ENCODE data around the gene SCN1B. TPM values are rescaled to one million over a fixed set of nuclear protein-coding genes. Genes with fewer than 3 reads are reported as not detected.
A peak's percentile ranks its signal among the peaks of the same experiment; 100 is the strongest.

SCN1B gene
- total RNA-seq, 5 donors from 2014 or later (not counting 1 experiment from before 2014, with no cell fraction given) = 1.1 to 4.3 (median 3.7) TPM

DNA sequence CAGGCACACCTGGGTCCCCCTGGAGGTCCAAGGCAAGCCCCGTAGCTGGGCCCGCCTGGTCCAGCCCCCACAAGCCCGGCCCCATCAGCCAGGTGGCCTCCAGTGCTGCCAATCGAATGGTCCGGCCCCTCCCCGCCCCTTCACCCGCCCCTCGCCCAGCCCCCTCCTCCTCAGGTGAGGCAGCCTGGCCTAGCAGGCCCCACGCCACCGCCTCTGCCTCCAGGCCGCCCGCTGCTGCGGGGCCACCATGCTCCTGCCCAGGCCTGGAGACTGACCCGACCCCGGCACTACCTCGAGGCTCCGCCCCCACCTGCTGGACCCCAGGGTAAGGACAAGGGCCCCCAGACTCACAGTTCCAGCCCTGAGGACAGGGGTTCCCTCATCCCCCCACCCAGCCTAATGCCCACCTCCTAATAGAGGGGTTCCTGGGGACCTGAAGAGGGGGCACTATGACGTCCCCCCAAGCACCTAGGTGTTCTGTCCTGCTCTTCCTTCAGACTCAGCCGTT, 11.3 kb downstream of the SCN1B start, which contains the start of gene HPN:
TSS of gene HPN (plus strand) at position 174 of the 508 bp plus-strand sequence. CDS start 786 bp downstream, outside the sequence.
- Histone ChIP-seq H3K4me1 (ENCODE audit: control insufficient read depth in 1 of 2, extremely low read depth in 1 of 2, insufficient read depth in 2 of 2, low read length in 2 of 2) (peaks cover 3 to 58% of the 10 kb centered on the region in 2 experiments), H3K9me3 (no peaks in the 10 kb centered on the region), H3K36me3 (ENCODE audit: control insufficient read depth in 2 of 2, extremely low read depth in 1 of 2, insufficient read depth in 1 of 2, low read length in 1 of 2) (no peaks in the 10 kb centered on the region), H3K27me3 (replicated peaks in 1 of 2; ENCODE audit: control insufficient read depth in 2 of 2, extremely low read depth in 1 of 2, insufficient read depth in 2 of 2, low read length in 1 of 2) (peaks cover 2 to 57% of the 10 kb centered on the region in 2 experiments), H3K27ac (ENCODE audit: low read length) (no peak within 1 kb of the TSS), H3K4me3 (ENCODE audit: control insufficient read depth in 1 of 2, extremely low read depth in 1 of 2, low read length in 1 of 2) (peak within 1 kb of the TSS; percentile 36 to 38)
- H3K4me3 Mint-ChIP-seq = peak within 1 kb of the TSS; percentile 70 to 83 (median 75)
- peak within 1 kb of the TSS; percentile 19 to 74 for H3K27ac Mint-ChIP-seq
- peaks cover 0 to 17% of the 10 kb centered on the region in 2 donors for H3K27me3 Mint-ChIP-seq
- H3K9me3 Mint-ChIP-seq = no peaks in the 10 kb centered on the region
- DNase-seq = no peak
- POLR2A ChIA-PET = no interaction called here
- ATAC-seq (replicated peaks in 1 of 4) = no peak
- CTCF ChIA-PET = no interaction called here
- 74% methylated on average over 12 of the region's 19 CpGs for WGBS (ENCODE audit: insufficient coverage)
- H3K4me1 Mint-ChIP-seq = peaks cover 24 to 60% (median 56%) of the 10 kb centered on the region in 3 donors
- H3K36me3 Mint-ChIP-seq = no peaks in the 10 kb centered on the region

DNA sequence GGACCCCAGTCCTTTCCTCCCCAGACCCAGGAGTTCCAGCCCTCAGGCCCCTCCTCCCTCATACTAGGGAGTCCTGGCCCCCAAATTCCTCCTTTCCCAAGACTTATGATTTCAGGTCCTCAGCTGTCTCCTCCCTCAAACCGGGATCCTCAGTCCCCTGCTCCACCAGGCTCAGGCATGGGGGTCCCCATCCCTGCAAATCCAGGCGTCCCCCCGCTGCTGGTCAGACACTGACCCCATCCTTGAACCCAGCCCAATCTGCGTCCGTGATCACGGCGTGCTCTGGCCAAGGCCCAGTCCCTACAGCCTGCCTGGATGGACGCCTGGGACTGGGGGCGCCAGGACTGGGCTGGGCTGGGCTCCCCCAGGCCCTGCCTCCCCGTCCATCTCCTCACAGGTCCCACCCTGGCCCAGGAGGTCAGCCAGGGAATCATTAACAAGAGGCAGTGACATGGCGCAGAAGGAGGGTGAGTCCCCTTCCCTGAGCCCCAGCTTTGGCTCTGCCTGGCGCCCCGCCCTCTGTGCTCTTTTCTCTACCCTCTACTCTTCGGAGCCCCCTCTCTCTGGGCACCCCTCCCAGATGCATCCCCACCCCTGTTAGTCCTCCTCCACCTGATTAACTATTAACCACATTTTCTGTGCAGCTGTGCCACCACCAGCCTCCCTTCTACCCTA, 11.9 kb downstream of the SCN1B start:
- ChIA-PET CTCF (no interaction called here), POLR2A (no interaction called here)
- Histone ChIP-seq H3K27ac (ENCODE audit: low read length) (no peak overlapping the region), H3K36me3 (ENCODE audit: control insufficient read depth in 2 of 2, extremely low read depth in 1 of 2, insufficient read depth in 1 of 2, low read length in 1 of 2) (no peaks in the 10 kb centered on the region), H3K4me1 (ENCODE audit: control insufficient read depth in 1 of 2, extremely low read depth in 1 of 2, insufficient read depth in 2 of 2, low read length in 2 of 2) (peaks cover 3 to 58% of the 10 kb centered on the region in 2 experiments), H3K27me3 (replicated peaks in 1 of 2; ENCODE audit: control insufficient read depth in 2 of 2, extremely low read depth in 1 of 2, insufficient read depth in 2 of 2, low read length in 1 of 2) (peaks cover 2 to 56% of the 10 kb centered on the region in 2 experiments), H3K4me3 (ENCODE audit: control insufficient read depth in 1 of 2, extremely low read depth in 1 of 2, low read length in 1 of 2) (no peak overlapping the region), H3K9me3 (no peaks in the 10 kb centered on the region)
- ATAC-seq (replicated peaks in 1 of 4) (no peak), DNase-seq (no peak)
- Mint-ChIP-seq H3K36me3 (no peaks in the 10 kb centered on the region), H3K4me1 (peaks cover 24 to 60% (median 56%) of the 10 kb centered on the region in 3 donors), H3K27me3 (peaks cover 0 to 17% of the 10 kb centered on the region in 2 donors), H3K9me3 (no peaks in the 10 kb centered on the region), H3K4me3 (peak overlapping the region in 1 of 3 donors; percentile 55), H3K27ac (no peak overlapping the region)
- 90% methylated on average over 11 of the region's 14 CpGs for WGBS (ENCODE audit: insufficient coverage)

DNA sequence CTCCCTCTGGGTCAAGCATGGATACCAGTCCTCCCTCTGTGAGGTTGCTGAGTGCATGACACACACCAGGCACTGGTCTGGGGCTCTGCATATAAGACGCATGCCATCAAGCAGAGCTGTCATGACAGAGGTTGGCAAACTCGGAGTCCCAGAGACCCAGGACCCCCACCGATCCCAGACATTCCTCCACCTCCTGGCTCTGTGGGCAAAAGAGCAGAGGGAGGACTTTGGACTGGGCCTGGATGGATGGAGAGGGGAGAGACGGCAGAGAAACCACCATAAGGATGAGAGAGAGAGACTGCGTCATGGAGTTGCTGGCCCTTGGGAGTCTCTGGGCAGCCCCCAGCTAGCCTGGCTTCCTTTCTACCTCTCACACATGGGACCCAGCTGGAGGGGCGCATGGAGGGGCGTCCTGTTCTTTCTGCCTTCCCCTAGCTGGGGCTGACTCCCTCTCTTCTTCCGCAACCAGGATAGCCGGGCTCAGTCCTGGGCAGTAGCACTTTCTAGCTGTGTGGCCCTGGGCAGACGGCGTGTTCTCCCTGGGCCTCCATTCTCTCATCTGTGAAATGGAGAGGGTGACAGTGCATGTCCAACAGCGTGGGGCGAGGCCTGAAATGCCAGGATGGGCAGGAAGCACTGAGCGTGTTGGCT, 12.8 kb downstream of the SCN1B start:
- WGBS (ENCODE audit: insufficient coverage) = 82% methylated on average over 8 of the region's 14 CpGs
- peaks cover 0 to 17% of the 10 kb centered on the region in 2 donors for H3K27me3 Mint-ChIP-seq
- no peak overlapping the region for H3K4me3 ChIP-seq (ENCODE audit: control insufficient read depth in 1 of 2, extremely low read depth in 1 of 2, low read length in 1 of 2)
- H3K4me3 Mint-ChIP-seq = peak overlapping the region in 1 of 3 donors; percentile 55
- peaks cover 3 to 55% of the 10 kb centered on the region in 2 experiments for H3K4me1 ChIP-seq (ENCODE audit: control insufficient read depth in 1 of 2, extremely low read depth in 1 of 2, insufficient read depth in 2 of 2, low read length in 2 of 2)
- no peaks in the 10 kb centered on the region for H3K36me3 Mint-ChIP-seq
- H3K36me3 ChIP-seq (ENCODE audit: control insufficient read depth in 2 of 2, extremely low read depth in 1 of 2, insufficient read depth in 1 of 2, low read length in 1 of 2) = no peaks in the 10 kb centered on the region
- no peaks in the 10 kb centered on the region for H3K9me3 ChIP-seq
- ChIA-PET POLR2A (interaction anchor here in 1 of 2 donors (1.0 kb wide), 1 partner anchor 29 kb away, joined by 3 read pairs; no protein-coding TSS in a partner anchor), CTCF (interaction anchor here (0.5 to 1.1 kb wide), 2 partner anchors 29 to 1010 kb away, joined by 3 to 4 read pairs; no protein-coding TSS in a partner anchor)
- peaks cover 23 to 66% (median 52%) of the 10 kb centered on the region in 3 donors for H3K4me1 Mint-ChIP-seq
- H3K9me3 Mint-ChIP-seq = no peaks in the 10 kb centered on the region
- H3K27ac ChIP-seq (ENCODE audit: low read length) = no peak overlapping the region
- ATAC-seq (replicated peaks in 1 of 4) (no peak), DNase-seq (no peak)
- peak overlapping the region in 1 of 2 donors; percentile 55 for H3K27ac Mint-ChIP-seq
- peaks cover 2 to 54% of the 10 kb centered on the region in 2 experiments for H3K27me3 ChIP-seq (replicated peaks in 1 of 2; ENCODE audit: control insufficient read depth in 2 of 2, extremely low read depth in 1 of 2, insufficient read depth in 2 of 2, low read length in 1 of 2)

DNA sequence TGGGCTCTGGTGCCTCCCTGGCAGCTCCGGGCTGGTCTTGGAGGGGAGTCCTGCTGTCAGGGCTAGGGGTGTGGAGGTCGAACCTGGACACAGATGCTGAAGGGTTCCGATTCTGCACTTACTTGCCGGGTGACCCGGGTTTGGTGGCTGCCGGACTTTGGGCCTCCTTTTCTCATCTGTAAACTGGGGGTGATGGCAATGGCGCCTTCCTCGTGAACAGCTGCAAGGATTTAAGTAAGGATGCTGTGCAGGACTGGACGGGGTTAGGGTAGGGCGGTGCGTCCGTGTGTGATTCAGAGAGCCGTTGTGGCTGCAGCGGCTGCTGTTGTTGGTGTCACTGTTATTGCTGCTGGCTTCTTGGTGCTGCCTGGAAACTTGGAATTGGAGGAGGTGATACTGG, 13.6 kb downstream of the SCN1B start:
- Mint-ChIP-seq H3K36me3 (no peaks in the 10 kb centered on the region), H3K9me3 (no peaks in the 10 kb centered on the region), H3K4me3 (peak overlapping the region in 1 of 3 donors; percentile 26), H3K27me3 (peaks cover 0 to 17% of the 10 kb centered on the region in 2 donors), H3K4me1 (peaks cover 23 to 62% (median 45%) of the 10 kb centered on the region in 3 donors), H3K27ac (no peak overlapping the region)
- peaks cover 3 to 52% of the 10 kb centered on the region in 2 experiments for H3K4me1 ChIP-seq (ENCODE audit: control insufficient read depth in 1 of 2, extremely low read depth in 1 of 2, insufficient read depth in 2 of 2, low read length in 2 of 2)
- H3K4me3 ChIP-seq (ENCODE audit: control insufficient read depth in 1 of 2, extremely low read depth in 1 of 2, low read length in 1 of 2) = no peak overlapping the region
- ChIA-PET POLR2A (interaction anchor here in 1 of 2 donors (1.0 kb wide), 1 partner anchor 30 kb away, joined by 3 read pairs; no protein-coding TSS in a partner anchor), CTCF (interaction anchor here (0.5 to 1.1 kb wide), 3 partner anchors 9 to 29 kb away, joined by 3 to 6 read pairs (median 5); no protein-coding TSS in a partner anchor)
- ATAC-seq (replicated peaks in 1 of 4) (no peak), DNase-seq (no peak)
- 94% methylated on average over 14 of the region's 14 CpGs for WGBS (ENCODE audit: insufficient coverage)
- H3K36me3 ChIP-seq (ENCODE audit: control insufficient read depth in 2 of 2, extremely low read depth in 1 of 2, insufficient read depth in 1 of 2, low read length in 1 of 2) = no peaks in the 10 kb centered on the region
- H3K9me3 ChIP-seq = no peaks in the 10 kb centered on the region
- H3K27ac ChIP-seq (ENCODE audit: low read length) = no peak overlapping the region
- H3K27me3 ChIP-seq (replicated peaks in 1 of 2; ENCODE audit: control insufficient read depth in 2 of 2, extremely low read depth in 1 of 2, insufficient read depth in 2 of 2, low read length in 1 of 2) = peaks cover 0 to 54% of the 10 kb centered on the region in 2 experiments

DNA sequence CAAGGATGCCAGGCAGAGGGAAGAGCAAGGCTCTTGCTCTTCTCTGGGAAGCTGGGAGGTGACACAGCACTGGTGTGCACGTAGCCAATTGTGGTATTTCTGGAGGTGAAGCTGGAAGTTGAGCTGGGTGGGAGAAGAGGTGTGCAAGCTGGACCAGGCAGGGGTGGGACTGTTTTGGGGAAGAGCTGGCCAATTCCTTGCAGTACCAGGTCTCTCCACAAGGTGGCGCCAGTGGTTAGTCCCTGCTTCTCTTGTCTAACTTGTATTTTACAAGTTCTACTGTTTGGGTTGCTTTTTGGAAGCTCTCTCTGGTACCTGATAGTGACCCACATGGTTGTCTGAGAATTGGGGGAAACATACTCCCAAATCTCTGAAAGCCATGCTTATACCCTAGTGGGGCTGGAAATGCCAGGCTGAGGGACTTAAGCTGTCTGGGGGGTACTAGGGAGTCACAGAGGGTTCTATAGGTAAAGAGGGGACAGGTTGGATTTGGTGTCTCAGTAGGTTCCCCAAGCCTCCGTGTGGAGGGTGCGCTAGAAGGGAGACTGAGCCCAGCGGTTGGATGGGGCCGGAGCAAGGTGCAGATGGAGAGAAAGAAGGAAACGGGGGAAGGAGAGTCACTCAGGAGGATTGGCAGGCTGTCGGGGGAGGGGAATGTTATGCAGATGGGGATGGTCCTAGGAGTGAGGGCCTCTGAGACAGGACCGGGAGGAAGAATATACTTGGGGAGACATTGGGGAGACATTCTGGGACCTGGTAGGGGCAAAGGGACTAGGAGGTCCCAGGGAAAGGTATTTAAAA, 14.2 kb downstream of the SCN1B start:
- Histone ChIP-seq H3K4me1 (ENCODE audit: control insufficient read depth in 1 of 2, extremely low read depth in 1 of 2, insufficient read depth in 2 of 2, low read length in 2 of 2) (peaks cover 3 to 45% of the 10 kb centered on the region in 2 experiments), H3K9me3 (no peaks in the 10 kb centered on the region), H3K36me3 (ENCODE audit: control insufficient read depth in 2 of 2, extremely low read depth in 1 of 2, insufficient read depth in 1 of 2, low read length in 1 of 2) (no peaks in the 10 kb centered on the region), H3K4me3 (ENCODE audit: control insufficient read depth in 1 of 2, extremely low read depth in 1 of 2, low read length in 1 of 2) (no peak overlapping the region), H3K27ac (ENCODE audit: low read length) (no peak overlapping the region), H3K27me3 (replicated peaks in 1 of 2; ENCODE audit: control insufficient read depth in 2 of 2, extremely low read depth in 1 of 2, insufficient read depth in 2 of 2, low read length in 1 of 2) (peaks cover 0 to 48% of the 10 kb centered on the region in 2 experiments)
- no peaks in the 10 kb centered on the region for H3K36me3 Mint-ChIP-seq
- ChIA-PET CTCF (interaction anchor here (0.5 to 0.9 kb wide), 3 partner anchors 9 to 178 kb away, joined by 5 to 10 read pairs (median 6); no protein-coding TSS in a partner anchor), POLR2A (no interaction called here)
- H3K9me3 Mint-ChIP-seq = no peaks in the 10 kb centered on the region
- H3K27me3 Mint-ChIP-seq = peaks cover 0 to 17% of the 10 kb centered on the region in 2 donors
- ATAC-seq (replicated peaks in 1 of 4) (no peak), DNase-seq (peak in 26 of 35 experiments; percentile 37 to 75 (median 50))
- WGBS (ENCODE audit: insufficient coverage) = 79% methylated on average over 8 of the region's 9 CpGs
- H3K4me1 Mint-ChIP-seq = peaks cover 23 to 59% (median 43%) of the 10 kb centered on the region in 3 donors
- H3K27ac Mint-ChIP-seq = peak overlapping the region in 1 of 2 donors; percentile 69
- H3K4me3 Mint-ChIP-seq = peak overlapping the region in 1 of 3 donors; percentile 26

Data from T-cell (primary cell).